22Rv1 (cell line): Measurements from ENCODE around the gene TULP1.

Experiments used
- H3K27ac ChIP-seq: fragments of 450-650 bp; 2 replicates; pipeline ENCODE4 v1.5.1; 2017
- ZFX ChIP-seq: fragments of 450-650 bp; IDR thresholded peaks from 2 replicates; pipeline ENCODE4 v1.6.1; 2017; ENCODE audit warnings: antibody characterized with exemption, borderline replicate concordance
- TF ChIP-seq, protein P1 (sequence below): fragments of 450-650 bp; IDR thresholded peaks from 2 replicates; pipeline ENCODE4 v1.5.1; 2017; ENCODE audit warnings: mild to moderate bottlenecking

TULP1 gene

DNA sequence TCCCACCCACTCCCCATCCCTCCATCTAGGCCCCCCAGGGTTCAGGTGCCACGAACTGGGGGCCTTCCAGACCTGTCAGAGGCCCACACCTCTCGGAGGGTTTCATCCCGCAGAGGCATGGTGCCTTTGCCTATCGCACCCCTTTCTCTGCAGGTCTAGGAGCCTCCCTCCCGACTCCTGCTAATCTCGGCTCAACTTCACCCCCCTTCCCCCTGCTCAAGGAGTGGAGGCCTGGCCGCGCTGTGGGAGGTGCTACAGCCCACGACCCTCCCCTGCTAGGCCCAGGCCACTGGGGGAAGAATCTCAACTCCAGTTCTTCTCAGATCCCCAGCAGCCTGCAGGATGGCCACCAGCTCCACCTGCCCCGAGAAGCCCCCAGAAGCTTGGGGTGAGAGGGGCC is at the start of gene TULP1:
Gene TULP1 (minus strand): TSS at position 157 of the 400 bp plus-strand sequence. CDS start 38 bp downstream, at position 119.
- TF ChIP-seq, protein P1, sequence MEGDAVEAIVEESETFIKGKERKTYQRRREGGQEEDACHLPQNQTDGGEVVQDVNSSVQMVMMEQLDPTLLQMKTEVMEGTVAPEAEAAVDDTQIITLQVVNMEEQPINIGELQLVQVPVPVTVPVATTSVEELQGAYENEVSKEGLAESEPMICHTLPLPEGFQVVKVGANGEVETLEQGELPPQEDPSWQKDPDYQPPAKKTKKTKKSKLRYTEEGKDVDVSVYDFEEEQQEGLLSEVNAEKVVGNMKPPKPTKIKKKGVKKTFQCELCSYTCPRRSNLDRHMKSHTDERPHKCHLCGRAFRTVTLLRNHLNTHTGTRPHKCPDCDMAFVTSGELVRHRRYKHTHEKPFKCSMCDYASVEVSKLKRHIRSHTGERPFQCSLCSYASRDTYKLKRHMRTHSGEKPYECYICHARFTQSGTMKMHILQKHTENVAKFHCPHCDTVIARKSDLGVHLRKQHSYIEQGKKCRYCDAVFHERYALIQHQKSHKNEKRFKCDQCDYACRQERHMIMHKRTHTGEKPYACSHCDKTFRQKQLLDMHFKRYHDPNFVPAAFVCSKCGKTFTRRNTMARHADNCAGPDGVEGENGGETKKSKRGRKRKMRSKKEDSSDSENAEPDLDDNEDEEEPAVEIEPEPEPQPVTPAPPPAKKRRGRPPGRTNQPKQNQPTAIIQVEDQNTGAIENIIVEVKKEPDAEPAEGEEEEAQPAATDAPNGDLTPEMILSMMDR, result no peak
- TF ChIP-seq ZFX, result no peak
- no peak within 1 kb of the TSS for H3K27ac ChIP-seq

DNA sequence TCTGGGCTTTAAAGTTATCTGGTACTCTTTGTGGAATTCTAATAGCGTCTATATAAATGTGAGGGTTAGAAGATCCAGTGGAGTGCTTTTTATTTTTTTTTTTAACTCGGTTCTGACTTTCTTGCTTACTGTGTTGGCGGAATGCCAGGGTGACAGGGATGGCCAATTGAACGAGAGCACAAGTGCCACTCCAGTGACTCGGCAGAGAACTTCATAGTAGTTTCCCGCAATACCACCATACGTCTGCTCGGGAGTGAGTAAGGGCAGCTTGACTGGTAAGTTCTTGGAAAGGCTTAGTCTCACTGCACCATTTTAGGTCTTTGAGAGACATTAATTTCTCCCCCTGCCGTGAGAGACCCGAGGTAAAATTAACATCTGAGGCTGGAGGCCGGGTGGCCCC is 49.4 kb upstream of the TULP1 start:
- no peak overlapping the region for H3K27ac ChIP-seq
- TF ChIP-seq ZFX, result no peak
- TF ChIP-seq, protein P1, result no peak

DNA sequence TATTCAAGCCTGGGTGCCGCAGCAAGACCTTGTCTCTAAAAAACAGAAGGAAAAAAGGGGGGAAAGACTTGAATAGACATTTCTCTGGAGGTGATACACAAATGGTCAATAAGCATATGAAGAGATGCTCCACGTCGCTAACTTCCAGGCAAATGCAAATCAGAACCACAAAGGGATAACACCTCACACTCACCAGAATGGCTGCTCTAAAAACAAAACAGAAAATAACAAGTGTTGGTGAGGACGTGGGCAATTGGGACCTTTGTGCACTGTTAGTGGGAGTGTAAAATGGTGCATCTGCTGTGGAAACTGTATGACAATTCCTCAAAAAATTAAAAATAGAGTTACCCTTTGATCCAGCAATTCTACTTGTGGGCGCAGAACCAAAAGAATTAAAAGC is 48.4 kb upstream of the TULP1 start:
- no peak overlapping the region for H3K27ac ChIP-seq
- TF ChIP-seq ZFX, result no peak
- TF ChIP-seq, protein P1, result no peak

DNA sequence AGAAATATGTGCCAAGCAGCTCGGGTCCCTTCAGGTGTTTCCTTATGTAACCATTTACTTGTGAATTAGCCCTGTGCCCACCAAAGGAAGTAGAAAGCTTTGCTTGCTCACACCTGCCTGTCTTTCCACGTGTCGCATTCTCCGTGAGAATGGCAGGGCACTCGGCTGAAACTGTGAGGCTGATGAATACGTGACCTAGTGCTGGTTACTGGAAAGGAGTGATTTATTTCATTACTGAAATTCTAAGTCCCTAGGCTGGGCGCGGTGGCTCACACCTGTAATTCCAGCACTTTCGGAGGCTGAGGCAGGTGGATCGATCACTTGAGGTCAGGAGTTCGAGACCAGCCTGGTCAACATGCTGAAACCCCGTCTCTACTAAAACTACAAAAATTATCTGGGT is 45.9 kb upstream of the TULP1 start:
- no peak overlapping the region for H3K27ac ChIP-seq
- no peak for TF ChIP-seq ZFX
- TF ChIP-seq, protein P1, result no peak

DNA sequence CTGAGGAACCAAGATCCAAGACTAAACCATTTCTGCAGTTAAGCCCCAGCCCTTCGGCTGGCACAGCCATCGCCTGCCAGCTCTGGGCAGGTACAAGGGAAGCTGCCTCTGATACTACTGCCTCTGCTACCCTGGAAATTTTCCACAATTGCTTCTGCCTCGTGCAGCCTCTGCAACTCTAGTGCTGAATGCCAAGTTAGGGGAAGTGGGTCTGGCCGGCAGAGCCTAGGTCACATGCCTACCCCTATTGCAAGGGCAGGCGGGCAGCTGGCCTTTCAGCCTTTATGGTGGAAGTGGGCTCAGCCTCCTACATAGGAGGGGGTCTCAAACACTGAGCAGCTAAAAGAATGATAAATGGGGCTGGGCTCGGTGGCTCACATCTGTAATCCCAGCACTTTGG is 44.5 kb upstream of the TULP1 start:
- H3K27ac ChIP-seq, result no peak overlapping the region
- TF ChIP-seq ZFX, result no peak
- TF ChIP-seq, protein P1, result no peak

DNA sequence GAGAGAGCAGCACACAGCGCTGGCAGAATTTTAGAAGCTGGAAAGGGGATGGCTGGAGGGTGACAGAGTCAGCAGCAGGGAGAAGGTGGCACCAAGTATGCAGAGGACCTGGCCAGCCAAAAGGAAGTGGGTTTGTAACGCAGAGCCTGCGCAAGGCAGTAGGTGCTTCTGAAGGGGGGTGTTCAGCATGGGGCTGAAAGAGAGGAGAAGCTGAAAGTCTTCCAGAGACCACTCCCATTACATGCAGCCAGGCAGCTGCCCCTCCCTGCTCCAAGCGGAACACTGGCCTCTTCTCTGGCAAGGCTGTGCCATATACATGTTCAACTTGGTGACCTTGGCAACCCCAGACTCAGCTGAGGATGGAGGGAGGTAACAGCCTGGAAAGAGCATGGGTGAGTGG is 42.1 kb upstream of the TULP1 start:
- no peak overlapping the region for H3K27ac ChIP-seq
- TF ChIP-seq, protein P1, result no peak
- TF ChIP-seq ZFX, result no peak

DNA sequence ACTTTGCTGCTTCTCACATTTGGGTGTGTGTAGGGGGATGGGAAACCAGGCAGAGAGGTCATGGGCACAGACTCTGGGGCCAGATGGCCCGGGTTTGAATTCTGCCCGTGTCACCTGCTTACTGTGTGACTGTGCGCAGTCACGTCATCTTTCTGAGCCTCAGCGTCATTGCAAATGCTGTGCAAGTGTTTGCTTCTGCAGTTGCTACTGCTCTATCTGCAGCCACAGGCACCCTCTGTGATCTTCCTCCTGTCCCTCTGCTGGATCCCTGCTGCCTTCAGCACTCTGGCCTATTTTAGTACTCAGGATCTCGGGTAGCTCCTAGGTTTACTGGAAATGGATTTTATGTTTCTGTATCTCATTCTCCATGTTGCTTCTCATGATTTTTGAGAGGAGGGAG is 40.6 kb upstream of the TULP1 start:
- H3K27ac ChIP-seq, result no peak overlapping the region
- TF ChIP-seq ZFX, result no peak
- TF ChIP-seq, protein P1, result no peak
